Body of pancreas (tissue), 4 donors: ENCODE measurements around the gene SIPA1.

Experiments
- POLR2A ChIP-seq, 3 donors: fragments of 450-650 bp; IDR thresholded peaks; one replicate each; pipeline ENCODE4 v1.6.1; 2016; ENCODE audit warnings: antibody characterized with exemption in 3 of 3, mild to moderate bottlenecking in 2 of 3
- TF ChIP-seq, protein P1 (sequence below), 7 experiments: fragments of 450-650 bp in 4 of 7; fragments of 200-600 bp in 3 of 7; sonication (generic) in 3 of 7; IDR thresholded peaks; one replicate each; pipeline ENCODE4 v1.5.1; 2016 to 2019; ENCODE audit warnings: antibody characterized with exemption in 7 of 7

DNA sequence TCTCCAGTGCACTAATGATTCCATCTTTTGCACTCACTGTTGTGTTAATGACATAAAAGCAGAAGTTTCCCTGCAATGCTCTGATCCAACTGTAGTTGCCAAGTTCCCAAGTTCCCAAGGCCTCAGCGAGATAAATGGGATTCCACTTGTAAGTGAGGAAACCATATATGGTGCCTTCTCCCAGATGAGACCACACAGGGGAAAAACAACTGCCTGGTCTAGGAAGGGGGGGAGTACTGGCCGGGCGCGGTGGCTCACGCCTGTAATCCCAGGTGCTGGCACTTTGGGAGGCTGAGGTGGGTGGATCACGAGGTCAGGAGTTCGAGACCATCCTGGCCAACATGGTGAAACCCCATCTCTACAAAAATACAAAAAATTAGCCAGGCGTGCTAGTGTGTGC, 48.1 kb downstream of the SIPA1 start:
- TF ChIP-seq, protein P1, sequence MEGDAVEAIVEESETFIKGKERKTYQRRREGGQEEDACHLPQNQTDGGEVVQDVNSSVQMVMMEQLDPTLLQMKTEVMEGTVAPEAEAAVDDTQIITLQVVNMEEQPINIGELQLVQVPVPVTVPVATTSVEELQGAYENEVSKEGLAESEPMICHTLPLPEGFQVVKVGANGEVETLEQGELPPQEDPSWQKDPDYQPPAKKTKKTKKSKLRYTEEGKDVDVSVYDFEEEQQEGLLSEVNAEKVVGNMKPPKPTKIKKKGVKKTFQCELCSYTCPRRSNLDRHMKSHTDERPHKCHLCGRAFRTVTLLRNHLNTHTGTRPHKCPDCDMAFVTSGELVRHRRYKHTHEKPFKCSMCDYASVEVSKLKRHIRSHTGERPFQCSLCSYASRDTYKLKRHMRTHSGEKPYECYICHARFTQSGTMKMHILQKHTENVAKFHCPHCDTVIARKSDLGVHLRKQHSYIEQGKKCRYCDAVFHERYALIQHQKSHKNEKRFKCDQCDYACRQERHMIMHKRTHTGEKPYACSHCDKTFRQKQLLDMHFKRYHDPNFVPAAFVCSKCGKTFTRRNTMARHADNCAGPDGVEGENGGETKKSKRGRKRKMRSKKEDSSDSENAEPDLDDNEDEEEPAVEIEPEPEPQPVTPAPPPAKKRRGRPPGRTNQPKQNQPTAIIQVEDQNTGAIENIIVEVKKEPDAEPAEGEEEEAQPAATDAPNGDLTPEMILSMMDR (IDR thresholded peaks at IDR 0.05) = no peak
- TF ChIP-seq POLR2A (IDR thresholded peaks at IDR 0.05) = no peak
